Natural killer cell (primary cell): Measurements from ENCODE around the gene TRIM41. TPM values are rescaled to one million over a fixed set of nuclear protein-coding genes. Genes with fewer than 3 reads are reported as not detected.
A peak's percentile ranks its signal among the peaks of the same experiment; 100 is the strongest.
"Not testable (repeated sequence)": the region's sequence is repeated elsewhere in the genome, so short reads cannot be mapped to it uniquely, and the experiment has no call there.

Experiments
- ATAC-seq, 3 donors: fragments of 150-1000 bp in 2 of 3; fragments of 200-7000 bp in 1 of 3; cut with Tn5 transposase; 1 replicate in 1 of 3; 2 replicates in 2 of 3; pipeline ENCODE4 v1.10.0; 2021; ENCODE audit warnings: mild to moderate bottlenecking in 2 of 3, moderate library complexity in 2 of 3
- DNase-seq, 2 donors: peaks; one replicate each; pipeline versions ENCODE4 v3.0.0 to v3.0.0-alpha.2; 2013 to 2021; ENCODE audit warnings: mixed read lengths in 1 of 2
- H3K27ac ChIP-seq: one replicate; pipeline ENCODE4 v1.5.1; 2013; ENCODE audit warnings: mild to moderate bottlenecking, low read length
- H3K27me3 ChIP-seq: one replicate; pipeline ENCODE4 v1.6.1; 2013; ENCODE audit warnings: low read length; ENCODE audit not compliant: control insufficient read depth, insufficient read depth
- H3K36me3 ChIP-seq: one replicate; pipeline ENCODE4 v1.6.1; 2013; ENCODE audit warnings: low read length; ENCODE audit not compliant: control insufficient read depth, insufficient read depth
- H3K4me1 ChIP-seq: one replicate; pipeline ENCODE4 v1.6.1; 2013; ENCODE audit warnings: low read length; ENCODE audit not compliant: control insufficient read depth, insufficient read depth
- H3K4me3 ChIP-seq: one replicate; pipeline ENCODE4 v1.5.1; 2013; ENCODE audit warnings: low read length
- H3K9me3 ChIP-seq: one replicate; pipeline ENCODE4 v1.6.1; 2013; ENCODE audit warnings: low read length; ENCODE audit not compliant: control insufficient read depth, insufficient read depth
- H3K27ac Mint-ChIP-seq, 2 donors: one replicate each; pipeline ENCODE4 v1.8.0; 2022; ENCODE audit warnings: mild to moderate bottlenecking in 2 of 2, mixed read lengths in 2 of 2, moderate library complexity in 1 of 2
- H3K27me3 Mint-ChIP-seq, 2 donors: one replicate each; pipeline ENCODE4 v1.8.0; 2022; ENCODE audit warnings: low read depth in 2 of 2, mixed read lengths in 2 of 2
- H3K36me3 Mint-ChIP-seq: one replicate; pipeline ENCODE4 v1.8.0; 2022; ENCODE audit warnings: mixed read lengths
- H3K4me1 Mint-ChIP-seq, 2 donors: one replicate each; pipeline ENCODE4 v1.8.0; 2022; ENCODE audit warnings: mixed read lengths in 2 of 2
- H3K4me3 Mint-ChIP-seq: one replicate; pipeline ENCODE4 v1.8.0; 2022; ENCODE audit warnings: mild to moderate bottlenecking, moderate library complexity, mixed read lengths
- H3K9me3 Mint-ChIP-seq, 2 donors: one replicate each; pipeline ENCODE4 v1.8.0; 2022; ENCODE audit warnings: mixed read lengths in 2 of 2
- CTCF ChIP-seq: fragments of 200-600 bp; IDR thresholded peaks from one replicate; pipeline ENCODE4 v1.8.0; 2022; ENCODE audit warnings: antibody characterized with exemption
- WGBS: methylation state at CpG from one replicate; pipeline ENCODE4 v1.1.7; 2013; ENCODE audit warnings: missing lambda C conversion rate; ENCODE audit not compliant: insufficient coverage; 5-methylcytosine and 5-hydroxymethylcytosine counted together
- intact Hi-C: fragments of 100-400 bp; cut with micrococcal nuclease; formaldehyde crosslinking; loops from one replicate; pipeline ENCODE4 v1.14.2; 2022
- total RNA-seq, 4 donors: library from RNA; stranded (reverse); fragments of 120-200 nt in 1 of 4; gene quantifications; one replicate each; pipeline versions ENCODE4 v1.2.3 to v1.2.4, GENCODE V29; 2013 to 2022

Gene TRIM41
- total RNA-seq, 3 donors from 2014 or later (not counting 1 experiment from before 2014, with no cell fraction given) = 33.4 to 41.6 (median 36.0) TPM

- no peak for TF ChIP-seq CTCF
- Mint-ChIP-seq H3K4me1 (peaks cover 24 to 30% of the 10 kb centered on the region in 2 donors), H3K27ac (peak overlapping the region; percentile 98 to 99), H3K27me3 (no peaks in the 10 kb centered on the region), H3K36me3 (no peaks in the 10 kb centered on the region), H3K4me3 (peak overlapping the region; percentile 99), H3K9me3 (no peaks in the 10 kb centered on the region)
- Histone ChIP-seq H3K27me3 (no peaks in the 10 kb centered on the region), H3K27ac (no peak overlapping the region), H3K36me3 (peaks cover 6% of the 10 kb centered on the region), H3K9me3 (no peaks in the 10 kb centered on the region), H3K4me1 (peaks cover 32% of the 10 kb centered on the region), H3K4me3 (no peak overlapping the region)
- ATAC-seq = no peak
- WGBS = 85% methylated on average over 5 of the region's 5 CpGs
- DNase-seq = no peak
- intact Hi-C loops = loop anchor here (5.0 kb wide), 1 partner anchor 461 kb away; the partner anchor contains the start of gene MGAT1
Measured at GRCh38 chr5:181263633-181264032, 40.6 kb downstream of the TRIM41 start.

- Histone ChIP-seq H3K36me3 (peaks cover 6% of the 10 kb centered on the region), H3K9me3 (no peaks in the 10 kb centered on the region), H3K4me1 (peaks cover 16% of the 10 kb centered on the region), H3K27me3 (no peaks in the 10 kb centered on the region), H3K4me3 (no peak overlapping the region), H3K27ac (no peak overlapping the region)
- H3K27me3 Mint-ChIP-seq = no peaks in the 10 kb centered on the region
- ATAC-seq (peak in 1 of 3 donors; percentile 42), DNase-seq (peak in 1 of 2 donors; percentile 35)
- TF ChIP-seq CTCF = no peak
- H3K36me3 Mint-ChIP-seq = no peaks in the 10 kb centered on the region
- H3K4me1 Mint-ChIP-seq = peaks cover 9 to 15% of the 10 kb centered on the region in 2 donors
- no peak overlapping the region for H3K27ac Mint-ChIP-seq
- no peak overlapping the region for H3K4me3 Mint-ChIP-seq
- 93% methylated on average over 18 of the region's 18 CpGs for WGBS
- no peaks in the 10 kb centered on the region for H3K9me3 Mint-ChIP-seq
- intact Hi-C loops = no loop called here
Measured at GRCh38 chr5:181265092-181265671, 42.1 kb downstream of the TRIM41 start.

- H3K9me3 Mint-ChIP-seq, H3K27me3 ChIP-seq, H3K4me1 Mint-ChIP-seq, H3K36me3 Mint-ChIP-seq, H3K9me3 ChIP-seq, H3K27ac ChIP-seq, H3K36me3 ChIP-seq, intact Hi-C loops, ATAC-seq, DNase-seq, H3K4me3 ChIP-seq, H3K4me3 Mint-ChIP-seq, H3K27me3 Mint-ChIP-seq, H3K4me1 ChIP-seq, H3K27ac Mint-ChIP-seq: not testable (repeated sequence)
- 93% methylated on average over 7 of the region's 8 CpGs for WGBS
Measured at GRCh38 chr5:181267291-181267904, 44.3 kb downstream of the TRIM41 start.

GRCh38 chr5:181267907-181268306 is 44.8 kb downstream of the TRIM41 start:
- H3K27ac Mint-ChIP-seq, H3K4me1 Mint-ChIP-seq: not testable (repeated sequence)
- WGBS = 96% methylated on average over 10 of the region's 12 CpGs

More at GRCh38 chr5:181267907-181268306, 44.8 kb downstream of the TRIM41 start:
- H3K4me3 Mint-ChIP-seq, DNase-seq, H3K27me3 ChIP-seq, H3K9me3 ChIP-seq, H3K4me3 ChIP-seq, H3K27me3 Mint-ChIP-seq, ATAC-seq, intact Hi-C loops, H3K9me3 Mint-ChIP-seq, H3K36me3 Mint-ChIP-seq, H3K27ac ChIP-seq, H3K36me3 ChIP-seq, H3K4me1 ChIP-seq: not testable (repeated sequence)
